COLO668 (cell line): ENCODE results near the gene CARD11.

Experiments
- DNase-seq: peaks from one replicate; lab custom pipeline; 2025; ENCODE audit not compliant: unreplicated experiment; lab: John Stamatoyannopoulos, UW

CARD11 gene

DNA sequence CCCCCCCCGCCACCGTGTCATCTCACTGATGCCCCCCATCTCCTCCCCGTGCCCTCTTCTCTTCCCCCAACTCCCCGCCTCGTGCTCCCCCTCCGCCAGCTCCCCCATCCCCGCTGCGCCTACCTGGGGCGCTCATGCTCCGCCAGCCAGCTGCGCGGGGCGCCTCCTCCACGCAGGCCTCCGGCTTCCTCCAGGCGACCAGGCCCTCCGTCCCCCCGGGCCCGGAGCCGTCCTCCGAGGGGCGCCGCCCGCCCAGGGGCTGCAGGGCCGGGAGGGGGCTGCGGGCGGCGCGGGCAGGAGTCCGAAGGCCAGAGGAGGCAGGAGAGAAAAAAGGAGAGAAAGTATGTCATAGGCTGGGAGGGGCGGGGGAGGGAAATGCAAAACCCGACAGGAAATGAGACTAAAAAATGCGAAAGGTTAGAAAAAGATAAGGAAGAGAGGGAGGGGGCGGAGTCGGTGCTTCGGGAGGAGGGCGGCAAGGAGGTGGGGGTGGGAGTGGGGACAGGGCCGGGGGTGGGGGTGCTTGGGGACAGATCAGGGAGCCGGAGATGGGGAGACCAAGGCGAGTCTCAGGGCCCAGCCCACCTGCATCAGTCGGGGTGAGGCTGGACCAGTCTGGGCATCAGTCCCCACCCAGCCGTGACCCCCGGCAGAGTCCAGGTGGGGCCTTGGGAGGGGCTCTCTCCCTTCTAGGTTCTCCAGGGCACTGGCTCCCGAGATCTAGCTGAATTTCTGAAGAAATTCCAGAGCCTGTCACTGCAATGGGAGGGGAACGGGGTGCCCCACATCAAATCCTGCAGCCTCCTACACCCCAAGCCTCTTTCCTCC is at the start of gene CARD11:
TSS of gene CARD11 (minus strand) at position 324 of the 828 bp plus-strand sequence. CDS start 85,361 bp downstream, outside the sequence.
- DNase-seq, result no peak

DNA sequence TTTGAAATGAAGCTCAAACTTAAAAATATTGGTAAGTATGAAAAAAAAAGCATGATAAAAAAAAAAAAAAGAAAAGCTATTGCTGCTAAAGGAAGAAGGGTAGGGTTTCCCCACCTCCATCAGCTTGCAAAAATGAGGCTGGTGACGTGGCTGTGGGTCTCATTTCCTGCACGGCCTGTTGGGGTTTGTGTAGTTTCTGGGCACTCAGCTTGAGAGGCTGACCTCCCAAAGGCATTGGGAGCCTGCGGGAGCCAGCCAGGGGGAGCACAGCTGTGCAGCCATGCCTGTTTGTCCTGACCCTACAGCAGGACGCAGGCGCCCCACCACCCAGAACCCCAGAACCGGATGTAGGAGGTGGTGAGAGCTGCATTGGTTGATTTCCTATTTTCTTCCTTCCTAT is 48.8 kb upstream of the CARD11 start:
- DNase-seq, result no peak

DNA sequence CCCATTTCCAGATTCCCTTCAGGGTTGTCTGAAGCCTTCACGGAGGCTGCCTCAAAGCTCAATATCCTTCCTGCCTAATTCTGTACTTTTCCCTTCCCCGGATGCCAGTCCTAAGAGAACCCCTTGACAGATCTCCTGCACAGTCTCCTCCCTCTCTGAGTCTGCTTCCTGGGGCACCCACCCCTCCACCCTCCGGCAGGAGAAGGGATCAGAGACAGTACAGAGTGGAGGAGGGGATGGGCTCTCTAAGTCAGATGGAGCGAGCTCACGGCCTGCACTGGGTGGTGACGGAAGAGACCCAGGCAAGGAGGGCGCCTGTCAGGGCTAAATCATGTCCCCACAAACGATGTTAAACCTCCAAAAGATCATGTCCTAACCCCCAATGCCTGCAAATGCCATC is 48.0 kb upstream of the CARD11 start:
- no peak for DNase-seq

DNA sequence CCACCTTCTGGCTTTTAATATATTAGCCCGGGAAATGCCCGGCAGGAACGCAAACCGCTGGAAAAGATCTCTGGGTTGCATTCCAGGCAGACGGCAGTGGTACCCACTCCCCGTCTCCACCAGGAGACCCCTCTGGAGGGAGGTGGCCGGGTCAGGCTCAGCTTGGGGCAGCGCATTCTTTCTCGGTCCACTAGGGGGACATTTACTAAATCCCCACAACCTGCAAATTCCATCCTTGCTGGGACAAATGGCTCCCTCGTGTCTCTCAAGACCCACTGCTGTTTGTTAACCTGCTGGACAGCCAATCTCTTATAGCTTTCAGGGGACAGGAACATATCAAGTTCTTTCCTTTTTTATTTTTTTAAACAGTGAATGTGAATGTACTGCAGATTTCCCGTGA is 45.8 kb upstream of the CARD11 start:
- DNase-seq, result peak; percentile 18

GRCh38 chr7:3087243-3087755 is 43.6 kb upstream of the CARD11 start:
- no peak for DNase-seq

GRCh38 chr7:3083350-3083749 is 39.7 kb upstream of the CARD11 start:
- DNase-seq, result no peak

GRCh38 chr7:3082831-3083230 is 39.2 kb upstream of the CARD11 start:
- no peak for DNase-seq

- no peak for DNase-seq
Measured at GRCh38 chr7:3082386-3082785, 38.7 kb upstream of the CARD11 start.

- DNase-seq, result peak; percentile 34
Measured at GRCh38 chr7:3080106-3080505, 36.4 kb upstream of the CARD11 start.

- DNase-seq, result no peak
Measured at GRCh38 chr7:3078514-3078913, 34.8 kb upstream of the CARD11 start.

DNA sequence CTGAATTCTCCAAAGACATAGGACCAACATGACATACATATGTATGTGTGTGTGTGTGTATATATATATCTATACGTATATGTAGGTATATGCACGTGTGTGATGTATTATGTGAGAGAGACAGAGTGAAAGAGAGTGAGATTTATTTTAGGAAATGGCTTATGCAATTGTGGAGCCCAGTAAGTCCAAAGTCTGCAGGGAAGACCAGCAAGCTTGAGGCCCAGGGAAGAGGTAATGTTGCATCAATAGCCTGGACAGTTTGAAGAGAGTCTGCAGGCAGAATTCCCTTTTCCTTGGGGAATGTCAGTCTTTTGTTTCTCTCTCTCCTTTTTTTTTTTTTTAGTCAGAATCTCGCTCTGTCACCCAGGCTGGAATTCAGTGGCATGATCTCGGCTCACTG is 33.0 kb upstream of the CARD11 start:
- DNase-seq, result no peak

GRCh38 chr7:3076163-3076562 is 32.5 kb upstream of the CARD11 start:
- no peak for DNase-seq

DNA sequence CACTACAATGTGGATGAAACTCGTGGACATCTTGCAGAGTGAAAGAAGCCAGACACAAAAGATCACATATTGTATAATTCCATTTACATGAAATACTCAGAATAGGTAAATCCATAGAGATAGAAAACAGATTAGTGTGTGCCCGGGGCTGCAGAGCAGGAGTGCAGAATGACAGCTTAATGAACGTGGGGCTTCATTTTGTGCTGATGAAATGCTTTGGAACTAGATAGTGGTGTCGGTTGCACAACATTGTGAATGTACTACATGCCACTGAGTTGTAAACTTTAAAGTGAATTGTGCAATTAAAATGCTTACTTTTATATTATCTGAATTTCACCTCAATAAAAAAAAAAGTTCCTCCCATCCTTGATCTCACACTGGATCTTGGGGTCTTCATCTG is 31.8 kb upstream of the CARD11 start:
- no peak for DNase-seq

DNA sequence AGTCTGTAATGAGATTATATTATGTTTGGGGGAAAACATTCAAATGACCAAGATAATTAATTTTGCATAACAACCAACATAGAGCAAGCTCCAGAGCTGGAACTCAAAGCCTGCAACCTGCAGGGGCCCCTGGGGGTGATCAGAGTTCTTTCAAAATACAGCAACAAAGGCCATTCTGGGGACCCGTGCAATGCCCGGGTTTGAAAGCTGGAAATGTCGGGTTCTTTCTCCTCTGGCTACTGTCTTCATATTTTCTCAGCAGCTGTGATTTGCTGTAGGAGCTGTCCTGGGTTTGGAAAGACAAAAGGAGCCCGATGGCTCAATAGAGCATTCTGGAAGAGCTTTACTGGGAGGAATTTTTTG is 30.8 kb upstream of the CARD11 start:
- no peak for DNase-seq

DNA sequence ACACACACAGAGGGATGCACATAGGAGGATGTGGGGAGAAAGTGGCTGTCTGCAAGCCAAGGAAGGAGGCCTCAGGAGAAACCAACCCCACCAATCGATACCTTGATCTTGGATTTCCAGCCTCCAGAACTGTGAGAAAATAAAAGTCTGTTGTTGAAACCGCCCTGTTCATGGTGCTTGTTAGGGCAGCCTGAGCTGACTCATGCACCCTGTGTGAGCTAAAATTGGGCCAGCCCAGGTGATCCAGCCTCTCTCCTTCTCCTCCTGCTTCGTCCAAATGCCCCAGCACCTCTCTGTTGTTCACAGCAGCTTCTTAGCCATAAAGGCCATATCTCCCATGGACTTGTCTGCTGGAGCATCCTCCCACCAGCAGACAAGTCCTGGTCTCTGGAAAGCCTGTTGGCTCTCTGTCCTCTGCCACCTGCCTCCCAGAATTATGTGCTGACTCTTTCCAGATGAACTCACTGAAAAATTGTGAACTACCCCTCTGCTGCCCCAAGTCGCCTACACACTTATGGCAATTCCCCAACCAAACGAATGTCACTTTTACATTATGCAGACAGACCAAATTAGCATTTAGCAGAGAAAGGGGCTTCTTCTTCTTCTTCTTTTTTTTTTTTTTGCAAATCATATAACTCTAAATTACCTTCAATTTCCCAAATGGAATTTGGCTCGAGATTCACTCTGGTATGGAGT is 30.2 kb upstream of the CARD11 start:
- no peak for DNase-seq

DNA sequence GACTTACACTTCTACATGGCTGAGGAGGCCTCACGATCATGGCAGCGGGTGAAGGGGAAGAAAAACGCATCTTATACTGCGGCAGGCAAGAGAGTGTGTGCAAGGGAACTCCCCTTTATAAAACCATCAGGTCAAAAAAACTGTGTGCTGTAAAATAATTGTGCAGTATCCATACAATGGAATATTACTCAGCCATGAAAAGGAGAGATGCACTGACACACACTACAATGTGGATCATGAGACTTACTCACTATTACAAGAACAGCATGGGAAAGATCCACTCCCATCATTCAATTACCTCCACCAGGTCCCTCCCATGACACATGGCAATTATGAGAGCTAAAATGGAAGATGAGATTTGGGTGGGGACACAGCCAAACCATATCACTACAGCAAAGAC is 27.2 kb upstream of the CARD11 start:
- no peak for DNase-seq

DNA sequence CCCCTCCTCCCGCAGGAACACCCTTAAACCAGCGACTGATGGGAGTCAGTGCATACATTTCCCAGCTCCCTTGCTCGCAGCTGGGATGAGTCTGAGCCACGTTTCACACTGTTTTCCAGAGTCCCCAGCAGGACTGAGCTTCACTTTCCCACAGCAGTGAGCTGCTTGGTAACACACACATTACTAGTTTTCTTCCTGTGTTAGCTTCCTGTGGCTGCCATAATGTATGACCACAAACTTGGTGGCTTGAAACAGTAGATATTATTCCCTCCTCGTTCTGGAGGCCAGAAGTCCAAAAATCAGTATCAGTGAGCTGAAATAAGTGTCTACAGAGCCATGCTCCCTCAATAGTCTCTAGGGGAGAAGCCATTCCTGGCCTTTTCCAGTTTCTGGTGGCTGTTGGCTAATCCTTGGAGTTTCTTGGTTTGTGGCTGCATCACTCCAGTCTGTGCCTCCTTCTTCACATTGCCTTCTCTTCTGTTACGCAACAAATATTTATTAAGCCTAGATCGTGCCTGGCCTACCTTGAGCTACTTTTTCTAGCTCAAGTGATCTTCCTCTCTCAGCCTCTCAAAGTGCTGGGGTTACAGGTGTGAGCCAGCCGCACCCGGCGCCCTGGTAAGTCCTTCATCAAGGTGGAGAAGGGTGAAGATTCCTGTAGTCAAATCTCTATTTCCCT is 26.2 kb upstream of the CARD11 start:
- no peak for DNase-seq

DNA sequence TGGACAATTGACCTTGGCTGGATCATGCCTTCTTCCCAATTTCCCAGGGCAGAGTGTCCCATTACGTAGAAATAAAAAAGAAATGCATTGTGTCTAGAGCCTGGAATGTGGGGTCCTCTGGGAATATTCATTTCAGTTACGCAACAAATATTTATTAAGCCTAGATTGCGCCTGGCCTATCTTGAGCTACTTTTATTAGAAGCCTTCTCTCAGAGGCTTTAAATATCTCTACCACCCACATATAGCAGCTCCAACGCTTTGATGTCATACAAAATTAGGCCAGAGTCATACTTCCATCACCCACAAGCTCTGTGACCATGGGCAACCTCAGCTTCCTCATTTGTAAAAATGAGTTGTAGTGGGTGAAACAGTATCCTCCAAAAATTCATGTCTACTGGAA is 24.9 kb upstream of the CARD11 start:
- DNase-seq, result no peak

DNA sequence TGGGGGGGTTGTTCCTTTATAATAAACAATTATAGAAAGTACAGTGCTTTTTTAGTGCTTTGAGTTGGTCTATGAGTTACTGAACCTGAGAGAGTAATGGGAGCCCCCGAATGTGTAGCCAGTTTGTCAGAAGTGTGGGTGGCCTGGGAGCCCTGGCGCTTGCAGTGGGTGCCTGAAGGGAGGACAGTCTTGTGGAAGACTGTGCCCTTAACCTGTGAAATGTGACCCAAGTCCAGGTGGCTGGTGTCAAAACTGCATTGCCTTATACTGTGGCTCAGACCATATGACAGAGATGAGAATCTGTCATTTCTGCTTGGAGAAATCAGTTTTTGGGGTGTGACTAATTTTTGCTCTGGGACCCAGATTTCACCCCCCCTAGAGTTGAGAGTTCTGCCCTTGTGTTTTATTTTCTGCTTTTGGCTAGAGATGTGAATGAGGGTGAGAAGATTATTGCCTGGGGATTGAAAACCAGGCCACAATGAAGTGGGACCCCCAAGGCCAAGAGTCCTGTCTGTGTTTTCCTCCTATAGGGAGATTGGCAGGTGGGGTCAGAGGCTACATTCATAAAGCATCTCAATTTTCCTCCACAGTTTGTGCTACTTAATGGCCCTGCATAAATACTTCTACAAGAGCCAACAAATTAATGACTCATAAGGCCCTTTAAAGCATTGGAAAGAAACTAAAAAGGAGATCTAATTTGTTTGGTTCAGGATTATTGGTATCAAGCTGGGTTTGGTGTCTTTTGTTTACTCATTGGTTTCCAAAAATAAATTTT is 24.1 kb upstream of the CARD11 start:
- DNase-seq, result no peak

GRCh38 chr7:3067193-3067592 is 23.5 kb upstream of the CARD11 start:
- no peak for DNase-seq

- no peak for DNase-seq
Measured at GRCh38 chr7:3066506-3066905, 22.8 kb upstream of the CARD11 start.
